HG02678 (cell line): ENCODE data around the gene SMURF1.

Experiments used
- ATAC-seq: cut with Tn5 transposase; IDR thresholded peaks from one replicate; pipeline ENCODE4 v1.9.1; 2021; ENCODE audit warnings: mild to moderate bottlenecking, moderate library complexity; ENCODE audit not compliant: unreplicated experiment

Gene SMURF1

GRCh38 chr7:99141841-99142726 is 1.8 kb downstream of the SMURF1 start:
- no peak for ATAC-seq

GRCh38 chr7:99141334-99141733 is 2.6 kb downstream of the SMURF1 start:
- no peak for ATAC-seq

DNA sequence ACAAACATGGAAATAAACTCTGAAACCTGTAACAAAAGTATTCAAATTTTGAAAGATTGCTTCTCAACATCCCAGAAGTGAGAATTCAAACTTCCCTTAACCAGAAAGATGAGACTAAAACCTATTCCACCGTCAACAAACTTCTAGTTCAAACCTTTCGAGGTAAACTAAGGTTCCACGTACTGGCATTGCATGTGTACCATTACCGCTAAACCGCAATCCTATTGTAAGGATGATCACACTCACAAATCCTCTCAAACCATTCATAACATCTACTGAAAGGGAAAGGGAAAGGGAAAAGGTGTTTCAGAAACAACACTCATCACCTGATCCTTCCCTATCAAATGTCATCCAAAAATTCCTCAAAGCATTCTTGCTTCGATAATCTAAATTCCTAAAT is 3.1 kb downstream of the SMURF1 start:
- ATAC-seq, result no peak

GRCh38 chr7:99139036-99139435 is 4.9 kb downstream of the SMURF1 start:
- ATAC-seq, result no peak

GRCh38 chr7:99137411-99138180 is 6.3 kb downstream of the SMURF1 start:
- no peak for ATAC-seq

- no peak for ATAC-seq
Measured at GRCh38 chr7:99135938-99136337, 8.0 kb downstream of the SMURF1 start.

DNA sequence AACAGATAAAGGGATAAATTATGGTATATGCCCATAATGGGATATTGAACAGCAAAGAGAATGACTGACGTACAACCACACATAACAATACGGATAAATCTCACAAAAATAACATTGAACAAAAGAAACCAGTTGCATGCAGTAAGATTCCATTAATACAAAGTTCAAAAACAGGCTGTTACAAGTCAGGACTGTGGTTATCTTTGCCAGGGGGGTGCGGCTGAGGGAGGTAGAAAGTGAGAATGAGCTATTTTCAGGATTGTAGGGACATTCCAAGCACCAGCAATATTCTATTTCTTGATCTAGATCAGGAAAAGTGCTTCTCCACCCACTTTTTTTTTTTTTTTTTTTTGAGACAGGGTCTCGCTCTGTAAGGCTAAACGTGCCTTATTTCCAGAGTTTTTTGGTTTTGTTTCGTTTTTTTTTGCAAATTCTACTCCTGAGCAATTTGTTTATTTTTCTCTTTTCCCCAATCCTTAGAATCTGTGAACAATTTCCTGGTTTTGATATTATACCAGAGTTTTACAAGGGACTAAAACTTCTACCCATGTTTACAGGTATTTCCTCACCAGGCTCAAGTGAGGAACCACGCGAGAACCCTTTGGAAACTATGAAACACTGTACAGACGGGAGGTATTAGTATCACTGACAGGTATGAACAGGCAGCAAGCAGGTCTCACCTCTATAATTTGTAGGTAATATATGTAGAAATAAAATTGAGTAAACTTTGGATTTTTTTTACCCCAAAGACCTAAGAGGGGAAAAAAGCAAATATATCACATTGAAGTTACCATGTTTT is 9.9 kb downstream of the SMURF1 start:
- no peak for ATAC-seq

DNA sequence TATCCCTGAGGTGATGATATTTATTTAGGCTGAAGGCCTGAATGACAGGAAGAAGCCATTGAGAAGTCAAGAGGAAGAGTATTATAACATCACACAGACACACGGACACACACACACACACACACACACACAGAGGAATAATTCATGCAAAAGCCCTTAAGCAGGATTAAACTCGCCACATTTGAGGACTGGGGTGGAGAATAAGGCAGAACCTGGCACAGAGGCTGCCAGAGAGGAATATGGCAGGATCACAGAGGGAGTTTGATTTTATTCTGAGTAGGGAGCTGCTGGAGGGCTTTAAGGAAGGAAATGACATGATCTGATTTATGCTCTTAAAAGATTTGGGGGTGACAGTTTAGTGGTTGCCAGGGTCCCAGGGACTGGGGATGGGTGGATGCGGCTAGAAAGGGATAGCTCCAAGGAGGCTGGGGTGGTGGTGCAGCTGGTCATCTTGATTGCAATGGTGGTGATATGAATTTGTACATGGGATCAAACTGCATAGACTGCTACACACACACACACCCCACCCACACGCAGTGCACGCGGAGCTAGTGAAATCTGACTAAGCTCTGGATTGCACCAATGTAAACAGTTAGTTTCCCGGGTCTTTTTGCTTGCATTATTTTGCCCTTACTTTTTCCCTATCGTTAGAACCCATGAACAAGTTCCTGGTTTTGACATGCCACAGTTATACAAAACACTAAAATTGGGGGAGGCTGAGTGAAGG is 11.2 kb downstream of the SMURF1 start:
- ATAC-seq, result no peak

DNA sequence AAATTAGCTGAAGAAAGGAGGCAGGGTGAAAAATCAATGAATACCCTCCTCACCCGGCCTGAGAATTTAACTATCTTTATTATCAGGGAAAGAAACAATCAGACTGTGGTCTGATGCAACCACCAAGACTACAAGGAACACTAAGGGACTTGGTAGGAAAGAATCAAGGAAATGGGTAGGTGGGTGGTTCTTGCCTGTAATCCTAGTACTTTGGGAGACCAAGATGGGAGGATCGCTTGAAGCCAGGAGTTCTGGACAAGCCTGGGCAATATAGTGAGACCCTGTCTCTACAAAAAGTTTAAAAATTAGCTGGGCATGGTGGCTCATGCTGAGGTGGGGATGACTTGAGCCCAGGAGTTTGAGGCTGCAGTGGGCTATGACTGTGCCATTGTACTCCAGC is 12.6 kb downstream of the SMURF1 start:
- ATAC-seq, result no peak

DNA sequence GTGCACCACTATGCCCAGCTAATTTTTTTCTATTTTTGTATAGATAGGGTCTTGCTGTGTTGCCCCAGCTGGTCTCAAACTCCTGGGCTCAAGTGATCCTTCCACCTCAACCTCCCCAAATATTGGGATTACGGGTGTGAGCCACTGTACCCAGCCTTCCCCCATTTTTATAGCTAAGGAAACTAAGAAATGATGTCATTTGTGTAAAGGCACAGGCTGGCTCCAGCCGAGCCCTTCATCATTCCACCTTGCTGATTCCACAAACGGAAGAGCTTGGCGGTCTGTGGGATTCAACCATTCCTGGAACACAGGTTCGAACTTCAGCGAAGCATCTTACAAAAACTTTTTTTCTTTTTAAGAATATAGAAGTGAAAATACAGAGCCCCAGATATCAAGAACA is 14.4 kb downstream of the SMURF1 start:
- ATAC-seq, result no peak

DNA sequence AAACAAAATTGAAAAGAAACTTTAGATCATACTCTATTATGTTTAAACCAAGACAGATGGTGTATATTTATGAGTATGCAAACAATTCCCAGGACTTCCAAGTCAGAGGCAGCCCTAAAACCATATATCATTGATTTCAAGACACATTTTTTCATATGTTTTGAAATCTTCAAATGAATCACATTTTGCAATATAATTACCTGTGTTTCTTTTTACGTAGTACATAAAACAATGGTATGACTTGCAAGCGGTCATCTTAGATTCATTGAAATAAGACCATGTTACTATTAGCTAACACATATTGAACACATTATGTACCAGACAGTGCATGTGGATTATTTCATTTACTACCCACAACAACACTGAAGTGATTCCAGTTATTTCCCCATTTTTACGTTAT is 14.9 kb downstream of the SMURF1 start:
- ATAC-seq, result no peak

- ATAC-seq, result no peak
Measured at GRCh38 chr7:99128076-99128950, 15.6 kb downstream of the SMURF1 start.

DNA sequence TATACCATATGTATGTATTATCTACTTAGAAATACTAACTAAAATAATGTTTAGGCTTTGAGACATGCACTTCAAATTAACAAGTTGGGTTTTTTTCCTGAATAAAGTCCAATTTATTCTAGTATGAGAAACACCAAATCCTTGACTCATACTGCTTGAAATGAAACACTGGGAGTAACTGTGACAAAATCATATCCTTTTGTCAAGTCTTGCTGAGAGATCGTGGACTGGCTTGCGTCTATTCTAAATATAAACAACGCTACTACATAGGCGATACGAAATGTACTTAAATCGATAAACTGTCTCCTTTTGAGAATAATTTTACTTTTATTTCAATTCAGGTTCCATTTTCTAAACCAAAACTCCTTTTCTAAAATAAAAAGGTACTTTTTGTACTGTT is 16.3 kb downstream of the SMURF1 start:
- ATAC-seq, result no peak

GRCh38 chr7:99126921-99127553 is 16.9 kb downstream of the SMURF1 start:
- ATAC-seq, result no peak

DNA sequence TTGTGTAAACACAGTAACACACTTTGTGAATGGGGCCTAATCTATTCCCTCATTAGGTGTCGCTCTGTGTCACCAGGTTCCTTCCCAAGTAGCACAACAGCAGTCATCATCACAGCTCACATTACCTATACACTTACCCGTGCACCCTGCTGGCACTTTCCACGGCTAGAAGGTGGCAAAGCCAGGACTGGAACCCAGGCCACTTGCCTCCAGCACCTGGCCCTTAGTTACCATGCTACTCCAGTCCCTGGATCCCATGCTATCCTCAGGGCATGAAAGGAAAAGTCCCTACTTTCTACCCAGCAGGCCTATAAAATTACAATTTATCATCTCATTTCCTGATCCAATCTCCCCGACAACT is 18.4 kb downstream of the SMURF1 start:
- no peak for ATAC-seq

DNA sequence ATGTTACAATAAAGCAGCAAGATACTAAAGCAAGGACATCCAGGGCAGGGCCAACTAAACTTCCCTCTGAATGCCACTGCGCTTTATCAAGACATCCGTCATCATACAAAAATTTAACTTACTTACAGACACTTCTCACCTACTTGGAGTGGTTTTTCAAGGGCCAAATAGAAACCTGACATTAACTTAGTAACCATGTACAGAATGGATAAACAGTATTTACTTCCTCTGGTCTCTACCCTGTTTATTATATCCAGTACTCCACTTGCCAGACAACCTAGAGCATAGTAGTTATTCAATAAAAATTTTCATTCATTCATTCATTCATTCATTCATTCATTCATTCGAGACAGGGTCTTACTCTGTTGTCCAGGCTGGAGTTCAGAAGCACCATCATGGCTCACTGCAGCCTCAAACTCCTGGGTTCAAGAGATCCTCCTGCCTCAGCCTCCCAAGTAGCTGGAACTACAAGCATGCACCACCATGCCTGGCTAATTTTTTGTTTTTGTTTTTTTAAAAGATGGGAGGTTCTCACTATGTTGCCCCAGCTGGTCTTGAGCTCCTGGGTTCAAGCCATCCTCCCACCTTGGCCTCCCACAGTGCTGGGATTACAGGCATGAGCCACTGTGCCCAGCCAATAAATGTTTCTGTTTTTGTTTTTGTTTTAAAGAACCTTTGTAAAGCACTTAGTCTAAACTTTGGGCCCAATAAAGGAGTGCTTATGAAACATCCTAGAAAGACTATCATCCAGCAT is 19.0 kb downstream of the SMURF1 start:
- no peak for ATAC-seq

- ATAC-seq, result no peak
Measured at GRCh38 chr7:99124236-99124635, 19.7 kb downstream of the SMURF1 start.

GRCh38 chr7:99123571-99124033 is 20.3 kb downstream of the SMURF1 start:
- no peak for ATAC-seq

- no peak for ATAC-seq
Measured at GRCh38 chr7:99122762-99123161, 21.1 kb downstream of the SMURF1 start.
